Lung microvascular endothelial cell (primary cell): Measurements from ENCODE around the gene PLCB1. TPM values are rescaled to one million over a fixed set of nuclear protein-coding genes. Genes with fewer than 3 reads are reported as not detected.

Experiments used
- DNase-seq, 2 donors: peaks; one replicate each; pipeline versions ENCODE4 v3.0.0 to v3.0.0-alpha.2; 2010; ENCODE audit warnings: low read depth in 2 of 2
- total RNA-seq: library from RNA; depleted of rRNA; stranded (reverse); fragments of >200 nt; gene quantifications from 2 replicates; pipeline ENCODE4 v1.2.1, GENCODE V29; 2014

PLCB1 gene
- total RNA-seq, 1 donor from 2014 or later = 12.3 TPM

DNA sequence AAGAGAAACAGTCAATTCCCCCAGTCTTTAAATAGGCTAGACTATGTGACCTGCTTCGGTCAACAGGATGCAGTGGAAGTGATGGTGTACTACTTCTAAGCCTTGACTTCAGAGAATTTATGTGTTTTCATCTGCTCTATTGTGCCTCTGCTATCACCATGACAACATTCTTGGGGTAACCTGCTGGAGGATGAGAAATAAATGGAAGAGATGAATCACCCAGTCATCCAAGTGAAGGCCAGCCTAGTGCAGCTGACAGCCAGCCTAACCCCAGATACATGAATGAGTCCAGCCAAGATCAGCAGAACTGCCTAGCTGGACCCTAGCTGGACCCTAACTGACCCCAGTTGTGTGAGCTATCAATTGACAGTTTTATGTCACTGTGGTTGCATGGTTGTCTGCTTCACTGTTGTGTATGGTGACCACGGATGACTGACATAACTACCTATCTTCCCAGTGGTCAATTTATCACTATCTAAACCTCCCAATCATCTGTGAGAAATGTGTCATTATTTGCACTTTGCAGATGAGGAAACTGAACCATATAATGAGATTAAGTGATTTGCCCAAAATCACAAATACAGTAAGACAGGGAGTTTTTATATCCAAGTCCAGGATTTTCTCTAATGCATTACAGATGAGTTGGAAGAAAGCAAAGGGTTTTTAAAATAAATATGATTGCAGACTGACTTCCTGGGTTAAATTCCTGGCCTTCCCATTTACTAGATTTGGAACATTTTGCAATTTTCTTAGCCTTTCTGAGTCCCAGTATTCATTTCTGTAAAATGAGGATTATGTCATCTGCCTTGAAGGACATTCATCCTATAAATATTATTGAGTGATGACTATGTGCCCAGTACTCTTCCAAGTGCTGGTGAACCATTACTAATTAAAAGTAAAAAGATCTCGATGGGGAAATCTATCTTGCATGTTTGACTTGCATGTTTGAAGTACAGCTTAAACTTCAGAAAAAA, 800.4 kb downstream of the PLCB1 start:
- peak; percentile 41 to 55 for DNase-seq

DNA sequence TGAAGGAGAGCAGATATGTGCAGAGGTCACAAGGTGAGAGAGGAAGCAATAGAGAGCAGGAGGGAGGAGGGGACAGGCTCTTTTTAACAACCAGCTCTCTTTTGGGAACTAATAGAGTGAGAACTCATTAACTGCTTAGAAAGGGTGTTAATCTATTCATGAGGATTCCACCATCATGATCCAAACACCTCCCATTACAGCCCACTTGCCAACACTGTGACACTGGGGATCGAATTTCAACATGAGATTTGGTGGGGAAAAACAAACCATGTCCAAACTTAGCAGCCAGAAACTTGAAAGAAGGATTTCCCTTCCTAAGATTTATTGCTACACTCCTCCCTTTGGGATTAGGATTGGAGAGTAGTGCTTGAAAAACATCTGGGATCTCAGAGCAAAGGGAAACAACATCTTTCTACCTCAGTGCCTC, 801.3 kb downstream of the PLCB1 start:
- no peak for DNase-seq

DNA sequence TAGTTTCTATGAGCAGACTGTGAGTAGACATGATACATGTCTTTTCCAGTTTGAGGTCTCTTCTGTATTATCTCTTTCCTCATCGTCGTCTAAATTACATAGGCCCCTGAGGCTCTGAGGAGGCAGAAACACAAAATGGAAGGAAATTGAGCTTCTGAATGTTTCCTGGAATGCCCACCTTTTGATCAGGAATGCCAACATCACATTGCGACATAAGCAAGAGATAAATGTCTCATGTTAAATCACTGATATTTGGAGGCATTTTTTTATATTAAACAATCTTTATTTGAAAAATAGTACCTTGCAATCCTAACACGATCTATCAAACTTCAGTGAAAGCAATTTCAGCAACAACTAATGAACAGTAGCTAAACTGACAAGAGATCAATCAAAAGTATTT, 802.3 kb downstream of the PLCB1 start:
- DNase-seq = no peak

Other genes with a start within 250 kb of the PLCB1 start
- gene HAO1, start 191.8 kb upstream of the PLCB1 start, total RNA-seq = not detected in 2 replicates
- gene TMX4, start 112.5 kb upstream of the PLCB1 start, total RNA-seq = 12.4 and 14.9 TPM in 2 replicates